A673 (cell line): ENCODE measurements around the gene UBE2D2.

ENCODE experiments used
- EZH2 ChIP-seq: fragments of 200-600 bp; sonication (generic); IDR thresholded peaks from 2 replicates; pipeline ENCODE4 v1.6.1; 2017; ENCODE audit warnings: borderline replicate concordance, low read depth, mild to moderate bottlenecking, mixed read lengths, antibody characterized with exemption, low read length; ENCODE audit not compliant: poor library complexity, severe bottlenecking
- TF ChIP-seq, protein P1 (sequence below): fragments of 300-800, 200-600 bp; sonication (generic); conservative IDR thresholded peaks from 2 replicates; pipeline ENCODE4 v1.5.1; 2017; ENCODE audit warnings: low read depth, mild to moderate bottlenecking, antibody characterized with exemption, low read length, moderate library complexity, mixed read lengths

DNA sequence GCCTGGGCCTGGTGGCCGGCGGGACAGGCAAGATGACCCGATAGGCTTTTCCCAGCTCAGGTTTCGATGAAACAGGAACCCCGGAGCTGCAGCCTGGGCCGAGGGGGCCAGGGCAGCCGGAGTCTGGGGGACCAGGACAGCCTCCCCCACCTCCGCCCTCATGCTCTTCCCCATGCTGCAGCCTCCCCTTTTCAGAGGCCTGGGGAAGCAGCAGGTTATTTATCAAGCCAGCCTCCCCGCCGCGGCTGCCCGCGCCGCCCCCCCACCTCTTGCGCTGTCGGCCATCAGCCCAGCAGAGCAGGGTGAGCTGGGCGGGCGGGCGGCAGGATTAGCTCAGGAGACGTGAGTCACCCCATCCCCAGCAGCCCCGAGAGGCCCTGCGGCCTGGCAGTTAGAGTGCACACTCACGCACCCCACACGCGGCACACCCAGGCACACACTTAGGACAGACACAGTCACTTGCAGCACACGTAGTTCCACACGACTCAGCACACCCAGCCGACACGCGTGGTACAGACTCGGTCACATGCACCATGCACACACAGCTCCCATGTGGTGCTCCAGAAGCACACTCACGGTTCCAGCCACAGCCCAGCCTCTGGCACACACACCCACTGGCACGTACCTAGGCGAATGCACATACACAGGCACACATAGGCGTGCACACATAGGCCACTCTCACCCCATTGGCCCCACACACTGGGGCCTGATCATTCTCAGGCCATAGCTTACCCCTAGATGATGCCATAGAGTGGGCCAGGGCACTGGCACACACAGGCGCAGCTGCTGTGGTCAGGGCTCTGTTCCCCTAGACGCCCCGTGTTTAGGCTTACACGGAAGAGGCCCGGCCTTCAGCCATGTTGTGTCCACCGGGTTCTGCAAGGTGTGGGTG lies 100.0 kb downstream of the UBE2D2 start:
- TF ChIP-seq, protein P1, sequence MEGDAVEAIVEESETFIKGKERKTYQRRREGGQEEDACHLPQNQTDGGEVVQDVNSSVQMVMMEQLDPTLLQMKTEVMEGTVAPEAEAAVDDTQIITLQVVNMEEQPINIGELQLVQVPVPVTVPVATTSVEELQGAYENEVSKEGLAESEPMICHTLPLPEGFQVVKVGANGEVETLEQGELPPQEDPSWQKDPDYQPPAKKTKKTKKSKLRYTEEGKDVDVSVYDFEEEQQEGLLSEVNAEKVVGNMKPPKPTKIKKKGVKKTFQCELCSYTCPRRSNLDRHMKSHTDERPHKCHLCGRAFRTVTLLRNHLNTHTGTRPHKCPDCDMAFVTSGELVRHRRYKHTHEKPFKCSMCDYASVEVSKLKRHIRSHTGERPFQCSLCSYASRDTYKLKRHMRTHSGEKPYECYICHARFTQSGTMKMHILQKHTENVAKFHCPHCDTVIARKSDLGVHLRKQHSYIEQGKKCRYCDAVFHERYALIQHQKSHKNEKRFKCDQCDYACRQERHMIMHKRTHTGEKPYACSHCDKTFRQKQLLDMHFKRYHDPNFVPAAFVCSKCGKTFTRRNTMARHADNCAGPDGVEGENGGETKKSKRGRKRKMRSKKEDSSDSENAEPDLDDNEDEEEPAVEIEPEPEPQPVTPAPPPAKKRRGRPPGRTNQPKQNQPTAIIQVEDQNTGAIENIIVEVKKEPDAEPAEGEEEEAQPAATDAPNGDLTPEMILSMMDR = no peak
- TF ChIP-seq EZH2 = no peak
